PC-3 (cell line): Measurements from ENCODE around the gene HHAT. TPM values are rescaled to one million over a fixed set of nuclear protein-coding genes. Genes with fewer than 3 reads are reported as not detected.

ENCODE experiments used
- ATAC-seq: fragments of 200-7000 bp; cut with Tn5 transposase; 2 replicates; pipeline ENCODE4 v1.9.1; 2020; ENCODE audit warnings: mild to moderate bottlenecking, moderate library complexity
- BruUV-seq: library from RNA; stranded (reverse); fragments of 400-500 nt; replicated peaks from 2 replicates; lab custom pipeline; 2021; lab: Mats Ljungman, UMichigan
- CTCF ChIA-PET: fragments of 300-600 bp; sonication (Branson Sonifier 250); formaldehyde crosslinking; loops from one replicate; lab custom pipeline; 2022; ENCODE audit warnings: antibody characterized with exemption; lab: Charles Lee
- POLR2A ChIA-PET: fragments of 300-600 bp; sonication (Branson Sonifier 250); formaldehyde crosslinking; loops from one replicate; lab custom pipeline; 2022; ENCODE audit warnings: antibody characterized with exemption; ENCODE audit not compliant: unreplicated experiment; lab: Charles Lee
- DNase-seq: peaks from one replicate; pipeline ENCODE4 v3.0.0-alpha.2; 2015
- H2AFZ ChIP-seq: fragments of 300-600 bp; sonication (generic); 2 replicates; pipeline ENCODE4 v1.6.0; 2016; ENCODE audit warnings: antibody characterized with exemption, low read length
- H3F3A ChIP-seq: fragments of 300-600 bp; sonication (generic); one replicate; pipeline ENCODE4 v1.6.0; 2017; ENCODE audit warnings: antibody characterized with exemption, low read length, control low read depth, mild to moderate bottlenecking; ENCODE audit not compliant: unreplicated experiment
- H3K27ac ChIP-seq: fragments of 300-600 bp; sonication (generic); 2 replicates; pipeline ENCODE4 v1.5.1; 2016; ENCODE audit warnings: mild to moderate bottlenecking, low read length
- H3K27me3 ChIP-seq: fragments of 300-600 bp; sonication (generic); 2 replicates; pipeline ENCODE4 v1.6.1; 2016; ENCODE audit warnings: low read length, mixed read lengths
- H3K36me3 ChIP-seq: fragments of 300-600 bp; sonication (generic); 2 replicates; pipeline ENCODE4 v1.6.1; 2016; ENCODE audit warnings: low read depth, mixed run types, low read length, mixed read lengths
- H3K4me1 ChIP-seq: fragments of 300-600 bp; sonication (generic); 2 replicates; pipeline ENCODE4 v1.5.1; 2016; ENCODE audit warnings: low read length; ENCODE audit not compliant: insufficient read depth
- H3K4me2 ChIP-seq: fragments of 300-600 bp; sonication (generic); 2 replicates; pipeline ENCODE4 v1.6.0; 2016; ENCODE audit warnings: low read length
- H3K4me3 ChIP-seq: fragments of 300-600 bp; sonication (generic); 2 replicates; pipeline ENCODE4 v1.5.1; 2016; ENCODE audit warnings: mild to moderate bottlenecking, low read length, mixed read lengths
- H3K79me2 ChIP-seq: fragments of 300-600 bp; sonication (generic); 2 replicates; pipeline ENCODE4 v1.6.1; 2017; ENCODE audit warnings: low read length, mixed read lengths
- H3K9ac ChIP-seq: fragments of 300-600 bp; sonication (generic); 2 replicates; pipeline ENCODE4 v1.6.0; 2016; ENCODE audit warnings: mild to moderate bottlenecking, low read length
- H3K9me2 ChIP-seq: fragments of 300-600 bp; sonication (generic); replicated peaks from 2 replicates; pipeline ENCODE4 v1.6.1; 2016; ENCODE audit warnings: mixed run types, low read length, mixed read lengths
- H3K9me3 ChIP-seq: fragments of 300-600 bp; sonication (generic); 2 replicates; pipeline ENCODE4 v1.6.1; 2016; ENCODE audit warnings: low read length, mixed read lengths
- H4K20me1 ChIP-seq: fragments of 300-600 bp; sonication (generic); 2 replicates; pipeline ENCODE4 v1.6.1; 2016; ENCODE audit warnings: low read length, mixed read lengths
- CTCF ChIP-seq: fragments of 300-600 bp; sonication (generic); conservative IDR thresholded peaks from 2 replicates; pipeline ENCODE4 v1.5.1; 2017; ENCODE audit warnings: antibody characterized with exemption, low read depth, mild to moderate bottlenecking, low read length
- EZH2 ChIP-seq: fragments of 300-600 bp; sonication (generic); IDR thresholded peaks from one replicate; pipeline ENCODE4 v1.6.1; 2017; ENCODE audit warnings: antibody characterized with exemption, mild to moderate bottlenecking, low read length; ENCODE audit not compliant: unreplicated experiment
- EZH2phosphoT487 ChIP-seq: fragments of 300-600 bp; sonication (generic); IDR thresholded peaks from 2 replicates; pipeline ENCODE4 v1.6.1; 2018; ENCODE audit warnings: mild to moderate bottlenecking, antibody characterized with exemption, low read length, borderline replicate concordance
- intact Hi-C: fragments of 100-400 bp; cut with micrococcal nuclease; formaldehyde crosslinking; loops from 2 replicates; pipeline ENCODE4 v1.9.0; 2023
- total RNA-seq: library from RNA; depleted of rRNA; stranded (reverse); fragments of >200 nt; gene quantifications from 2 replicates; pipeline ENCODE4 v1.2.3, GENCODE V29; 2014

HHAT gene
- total RNA-seq, 1 experiment from 2014 or later, result 3.4 TPM

GRCh38 chr1:210648588-210649269, 320.0 kb downstream of the HHAT start:
- ChIA-PET POLR2A (no interaction called here), CTCF (no interaction called here)
- H3K27me3 ChIP-seq, result no peaks in the 10 kb centered on the region
- no peaks in the 10 kb centered on the region for H3K9me3 ChIP-seq
- BruUV-seq, result no TSS peak
- no peak overlapping the region for H2AFZ ChIP-seq
- H3F3A ChIP-seq, result no peaks in the 10 kb centered on the region
- H3K27ac ChIP-seq, result no peak overlapping the region
- H3K9me2 ChIP-seq, result no peaks in the 10 kb centered on the region
- H3K9ac ChIP-seq, result no peak overlapping the region
- H3K4me1 ChIP-seq, result no peaks in the 10 kb centered on the region
- H3K36me3 ChIP-seq, result no peaks in the 10 kb centered on the region
- no peak for DNase-seq
- H4K20me1 ChIP-seq, result no peaks in the 10 kb centered on the region
- no peak overlapping the region for H3K4me3 ChIP-seq
- no peak overlapping the region for H3K4me2 ChIP-seq
- TF ChIP-seq EZH2phosphoT487, result no peak
- no peak for TF ChIP-seq CTCF
- TF ChIP-seq EZH2, result no peak
- intact Hi-C loops, result no loop called here
- H3K79me2 ChIP-seq, result no peaks in the 10 kb centered on the region
- no peak for ATAC-seq

- no TSS peak for BruUV-seq
- ChIA-PET CTCF (no interaction called here), POLR2A (no interaction called here)
These were observed 321.7 kb downstream of the HHAT start for GRCh38 chr1:210650403-210650802.

More at GRCh38 chr1:210650403-210650802, 321.7 kb downstream of the HHAT start:
- Histone ChIP-seq H3K4me2 (no peak overlapping the region), H3K9me2 (no peaks in the 10 kb centered on the region), H2AFZ (no peak overlapping the region), H3K9ac (no peak overlapping the region), H3K9me3 (no peaks in the 10 kb centered on the region), H3F3A (no peaks in the 10 kb centered on the region), H3K36me3 (no peaks in the 10 kb centered on the region), H3K27ac (no peak overlapping the region), H3K4me3 (no peak overlapping the region), H4K20me1 (no peaks in the 10 kb centered on the region), H3K4me1 (no peaks in the 10 kb centered on the region), H3K27me3 (no peaks in the 10 kb centered on the region), H3K79me2 (no peaks in the 10 kb centered on the region)
- TF ChIP-seq EZH2phosphoT487 (no peak), EZH2 (no peak), CTCF (no peak)
- intact Hi-C loops, result no loop called here
- ATAC-seq (no peak), DNase-seq (no peak)
